SHP77 treated with DMSO at 0.1 percent for 48 hours (cell line): ENCODE measurements around the gene ANO10.
"Not testable (repeated sequence)": the region's sequence is repeated elsewhere in the genome, so short reads cannot be mapped to it uniquely, and the experiment has no call there.

Experiments used
- DNase-seq: peaks from one replicate; lab custom pipeline; 2025; lab: John Stamatoyannopoulos, UW

ANO10 gene

GRCh38 chr3:43515970-43516635, 105.7 kb downstream of the ANO10 start:
- DNase-seq: no peak

DNA sequence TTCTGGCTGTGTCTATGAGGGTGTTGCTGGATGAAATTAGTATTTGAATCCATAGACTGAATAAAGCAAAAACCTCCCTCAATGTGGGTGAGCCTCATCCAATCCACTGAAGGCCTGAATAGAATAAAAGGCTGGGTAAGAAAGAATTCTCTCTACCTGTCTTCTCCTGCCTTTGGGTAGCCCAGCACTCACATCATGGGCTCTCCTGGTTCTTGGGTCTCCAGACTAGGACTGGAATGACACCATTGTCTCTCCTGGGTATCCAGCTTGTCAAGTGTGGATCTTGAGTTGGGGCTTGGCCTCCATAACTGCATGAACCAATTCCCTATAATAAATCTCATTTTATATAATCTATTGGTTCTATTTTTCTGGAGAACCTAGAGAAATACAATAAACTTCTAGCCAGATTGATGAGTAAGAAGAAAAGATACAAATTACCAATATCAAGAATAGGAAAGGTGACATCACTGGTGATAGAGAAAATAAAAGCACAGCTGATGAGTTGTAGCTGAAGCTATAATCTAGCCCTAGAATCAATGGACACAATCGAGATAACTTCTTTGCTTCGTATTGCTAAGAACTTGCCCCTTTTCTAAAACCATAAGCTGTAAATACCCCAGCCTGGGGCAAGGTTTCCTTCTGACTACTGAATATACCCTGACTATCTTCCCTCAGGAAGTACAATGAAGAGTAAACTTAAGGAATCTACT, 106.4 kb downstream of the ANO10 start:
- no peak for DNase-seq

DNA sequence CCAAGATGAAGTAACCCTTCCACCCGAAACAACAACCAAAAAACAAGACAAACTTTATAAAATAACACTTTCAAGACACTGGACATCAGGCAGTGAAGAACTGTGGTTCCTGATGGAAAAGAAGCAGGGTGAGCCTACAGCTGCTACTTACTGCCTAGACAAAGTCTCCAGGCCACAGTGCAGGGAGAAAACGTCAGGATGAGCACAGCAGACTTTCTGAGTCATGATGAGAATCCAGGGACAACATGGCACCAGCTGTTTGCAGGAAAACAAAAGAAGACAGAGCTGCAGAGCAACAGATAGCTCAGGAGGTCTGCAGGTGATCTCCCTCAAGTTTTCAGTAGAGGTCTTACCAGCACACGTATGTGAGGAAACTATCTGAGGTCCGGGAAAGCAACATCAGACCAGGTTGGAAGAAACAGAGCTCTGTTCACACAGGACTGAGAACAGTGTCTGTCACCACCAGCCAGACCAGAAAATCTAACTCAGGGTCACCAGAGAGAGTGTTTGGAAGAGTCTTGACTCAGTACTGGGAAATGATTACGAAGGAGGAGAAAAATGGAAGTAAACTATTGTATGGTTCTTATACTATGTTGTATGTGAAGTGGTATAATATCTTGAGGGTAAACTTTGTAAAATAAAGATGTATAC, 108.9 kb downstream of the ANO10 start:
- DNase-seq: no peak

- no peak for DNase-seq
Observed at GRCh38 chr3:43506644-43507043, 115.2 kb downstream of the ANO10 start.

GRCh38 chr3:43505351-43505750, 116.5 kb downstream of the ANO10 start:
- DNase-seq: no peak

- DNase-seq: peak; percentile 40
Observed at GRCh38 chr3:43503067-43503728, 118.6 kb downstream of the ANO10 start.

DNA sequence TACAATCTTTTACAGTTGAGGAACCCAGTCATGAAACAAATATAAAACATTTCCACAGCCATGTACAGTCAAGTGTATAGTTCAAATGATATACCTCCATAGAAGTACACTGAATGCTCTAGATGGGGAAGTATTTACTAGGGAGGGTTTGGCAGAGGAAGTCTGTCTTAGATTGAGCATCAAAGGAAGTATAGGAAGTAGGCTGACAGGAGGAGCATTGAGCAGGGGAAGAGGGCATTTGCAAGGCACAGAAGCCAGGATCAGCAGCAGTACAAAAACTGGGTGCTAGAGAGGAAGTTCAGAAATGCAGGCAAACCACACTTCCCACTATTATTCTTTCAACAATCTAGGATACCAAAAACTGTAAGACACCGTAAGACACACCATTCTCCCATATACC, 122.6 kb downstream of the ANO10 start:
- DNase-seq: no peak

GRCh38 chr3:43497905-43498365, 123.9 kb downstream of the ANO10 start:
- no peak for DNase-seq

- no peak for DNase-seq
Observed at GRCh38 chr3:43497422-43497821, 124.4 kb downstream of the ANO10 start.

DNA sequence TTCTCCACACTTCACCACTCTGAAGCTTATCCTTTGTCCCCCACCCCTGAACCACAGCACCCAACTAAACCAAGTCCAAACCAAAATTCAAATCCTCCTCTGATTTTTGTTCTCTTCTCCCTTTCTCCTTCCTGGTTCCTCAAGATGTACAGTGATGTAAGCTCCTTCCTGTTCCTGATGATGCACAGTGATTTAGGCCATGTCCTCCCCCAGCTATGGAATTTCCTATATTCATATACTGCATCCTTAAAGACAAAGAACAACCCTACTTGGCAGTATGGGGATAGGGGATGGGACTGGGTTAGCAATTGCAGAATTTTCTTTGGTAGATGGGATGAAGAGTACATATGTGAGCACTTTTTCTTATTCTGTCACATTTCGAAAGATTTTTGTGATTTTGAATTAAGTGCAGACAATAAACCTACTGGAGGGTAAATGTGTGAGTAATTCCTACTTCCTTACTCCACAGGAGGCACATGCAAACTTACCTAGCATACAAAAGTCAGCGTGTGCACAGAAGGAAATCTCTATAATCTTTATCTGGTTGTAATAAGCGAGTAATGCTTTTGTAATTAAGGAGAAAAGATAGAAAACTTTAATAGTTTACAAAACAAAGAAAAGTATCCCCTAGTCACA, 125.0 kb downstream of the ANO10 start:
- DNase-seq: no peak

DNA sequence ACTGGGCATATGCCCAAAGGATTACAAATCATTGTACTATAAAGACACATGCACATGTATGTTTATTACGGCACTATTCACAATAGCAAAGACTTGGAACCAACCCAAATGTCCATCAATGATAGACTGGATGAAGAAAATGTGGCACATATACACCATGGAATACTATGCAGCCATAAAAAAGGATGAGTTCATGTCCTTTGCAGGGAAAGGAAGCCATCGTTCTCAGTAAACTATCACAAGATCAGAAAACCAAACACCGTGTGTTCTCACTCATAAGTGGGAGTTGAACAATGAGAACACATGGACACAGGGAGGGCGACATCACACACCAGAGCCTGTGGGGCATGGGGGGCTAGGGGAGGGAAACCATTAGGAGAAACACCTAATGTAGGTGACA, 128.9 kb downstream of the ANO10 start:
- DNase-seq: not testable (repeated sequence)

GRCh38 chr3:43491807-43492206, 130.0 kb downstream of the ANO10 start:
- not testable (repeated sequence) for DNase-seq

DNA sequence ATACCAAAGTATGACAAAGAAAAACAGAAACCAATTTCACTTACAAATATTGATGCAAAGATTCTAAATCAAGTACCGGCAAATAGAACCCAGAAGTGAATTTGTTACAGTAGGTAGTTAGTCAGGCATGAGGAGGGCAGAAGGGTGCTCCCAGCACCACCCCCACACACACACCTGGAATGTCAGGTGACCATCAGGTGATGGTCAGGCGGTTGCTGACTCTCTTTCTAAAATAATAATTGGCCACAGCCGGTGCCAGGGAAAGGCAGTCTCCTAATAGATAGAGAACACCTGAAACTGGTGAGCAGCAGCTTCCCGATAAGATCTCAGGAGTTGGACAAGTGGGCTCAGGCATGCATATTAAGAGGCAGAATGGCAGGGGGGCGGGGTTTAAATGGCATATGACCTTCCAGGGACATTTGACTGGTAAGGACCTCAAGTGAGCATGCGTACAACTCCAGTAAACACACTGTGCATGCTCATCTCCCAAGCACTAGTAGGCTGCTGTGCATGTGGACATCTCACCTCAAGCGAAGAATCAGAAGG, 131.1 kb downstream of the ANO10 start:
- no peak for DNase-seq

- DNase-seq: no peak
Observed at GRCh38 chr3:43489930-43490329, 131.9 kb downstream of the ANO10 start.

GRCh38 chr3:43485931-43486330, 135.9 kb downstream of the ANO10 start:
- no peak for DNase-seq

DNA sequence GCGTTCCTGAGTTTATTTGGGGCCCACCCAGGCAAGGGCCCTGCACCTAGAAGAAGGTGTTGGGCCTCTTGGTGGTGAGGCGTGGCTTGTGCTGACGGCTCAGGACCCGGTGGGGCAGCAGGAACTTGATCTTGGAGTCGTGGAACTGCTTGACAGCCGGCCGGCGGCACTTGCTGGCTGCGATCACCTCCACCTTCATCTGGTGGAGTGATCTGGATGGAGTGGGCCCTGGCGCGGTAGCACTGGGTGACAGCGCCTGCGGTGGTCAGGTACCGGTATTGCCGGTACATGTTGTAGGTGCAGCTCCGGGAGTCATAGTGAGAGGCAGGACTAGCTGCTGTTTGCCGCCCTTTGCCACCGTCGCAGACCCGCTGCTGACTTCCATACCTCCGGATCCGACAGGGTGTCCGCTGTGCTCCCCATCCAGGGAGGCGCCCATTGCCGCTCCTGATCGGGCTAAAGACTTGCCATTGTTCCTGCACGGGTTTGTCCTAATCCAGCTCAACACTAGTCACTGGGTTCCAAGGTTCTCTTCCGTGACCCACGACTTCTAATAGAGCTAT, 136.8 kb downstream of the ANO10 start:
- DNase-seq: no peak

DNA sequence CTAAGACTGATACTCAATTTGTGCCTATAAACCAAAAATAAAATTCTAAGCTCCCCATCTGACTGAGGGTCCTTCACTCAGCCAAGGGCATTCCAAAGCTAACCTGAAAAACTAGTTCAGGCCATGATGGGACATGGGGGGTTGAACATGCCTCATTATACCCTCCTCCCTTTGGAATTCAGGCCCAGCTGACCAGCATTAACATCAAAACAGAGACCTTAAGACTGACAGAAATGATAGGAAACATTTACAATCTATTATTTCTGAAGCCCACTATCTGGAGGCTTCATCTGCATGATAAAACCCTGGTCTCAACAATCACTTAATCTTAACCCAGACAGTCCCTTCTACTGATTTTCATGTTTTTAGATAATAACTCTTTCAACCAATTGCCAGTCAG, 140.4 kb downstream of the ANO10 start:
- DNase-seq: no peak

- DNase-seq: not testable (repeated sequence)
Observed at GRCh38 chr3:43478839-43479238, 143.0 kb downstream of the ANO10 start.

GRCh38 chr3:43478118-43478785, 143.6 kb downstream of the ANO10 start:
- no peak for DNase-seq

- DNase-seq: no peak
Observed at GRCh38 chr3:43477600-43477999, 144.2 kb downstream of the ANO10 start.

DNA sequence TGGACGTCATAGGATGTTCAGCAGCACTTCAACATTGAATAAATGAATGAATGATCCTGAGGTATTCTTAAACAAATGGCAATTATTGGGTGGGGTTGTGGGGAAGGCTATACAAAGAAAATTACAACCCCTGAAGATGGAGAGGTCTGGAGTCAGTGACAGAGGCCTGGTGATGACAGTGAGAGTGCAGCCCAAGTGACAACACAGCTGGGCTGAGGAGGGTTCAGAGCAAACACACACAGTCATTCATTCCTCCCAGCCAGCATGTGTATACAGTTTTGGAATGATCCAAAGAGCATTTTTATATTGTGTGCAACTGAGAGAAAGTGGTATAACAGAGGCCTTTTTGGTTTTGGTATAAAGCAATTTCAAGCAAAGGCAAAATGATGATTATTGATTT, 148.1 kb downstream of the ANO10 start:
- peak; percentile 29 for DNase-seq
